Loucy (cell line): ENCODE measurements around the gene ATP13A4.

Experiments
- H2AFZ ChIP-seq: fragments of 200-600 bp; sonication (generic); 2 replicates; pipeline ENCODE4 v1.6.0; 2016; ENCODE audit warnings: antibody characterized with exemption, mild to moderate bottlenecking, low read length, moderate library complexity
- H3F3A ChIP-seq: fragments of 200-600 bp; 2 replicates; pipeline ENCODE4 v1.6.0; 2016; ENCODE audit warnings: antibody characterized with exemption, low read depth, mild to moderate bottlenecking
- H3K27me3 ChIP-seq: fragments of 200-600 bp; sonication (generic); 2 replicates; pipeline ENCODE4 v1.6.1; 2014; ENCODE audit warnings: low read length, mild to moderate bottlenecking; ENCODE audit not compliant: insufficient read depth, poor library complexity, severe bottlenecking
- H3K36me3 ChIP-seq: fragments of 200-600 bp; sonication (generic); 2 replicates; pipeline ENCODE4 v1.6.1; 2016; ENCODE audit warnings: low read length; ENCODE audit not compliant: insufficient read depth
- H3K4me1 ChIP-seq: fragments of 200-600 bp; sonication (generic); 2 replicates; pipeline ENCODE4 v1.5.1; 2014; ENCODE audit warnings: low read length, mild to moderate bottlenecking; ENCODE audit not compliant: insufficient read depth, poor library complexity, severe bottlenecking
- H3K4me2 ChIP-seq: fragments of 200-600 bp; sonication (generic); 2 replicates; pipeline ENCODE4 v1.6.0; 2014; ENCODE audit warnings: antibody characterized with exemption, low read length, low read depth, mild to moderate bottlenecking; ENCODE audit not compliant: poor library complexity, severe bottlenecking
- H3K4me3 ChIP-seq: fragments of 200-600 bp; sonication (generic); 2 replicates; pipeline ENCODE4 v1.5.1; 2014; ENCODE audit warnings: low read length, mild to moderate bottlenecking, mixed read lengths; ENCODE audit not compliant: poor library complexity, severe bottlenecking
- H3K79me2 ChIP-seq: fragments of 200-600 bp; sonication (generic); 2 replicates; pipeline ENCODE4 v1.6.1; 2014; ENCODE audit warnings: low read length; ENCODE audit not compliant: insufficient read depth
- H3K9ac ChIP-seq: fragments of 200-600 bp; sonication (generic); 2 replicates; pipeline ENCODE4 v1.6.0; 2014; ENCODE audit warnings: mild to moderate bottlenecking, low read depth, low read length, moderate library complexity; ENCODE audit not compliant: poor library complexity, severe bottlenecking
- H3K9me2 ChIP-seq: fragments of 200-600 bp; sonication (generic); replicated peaks from 2 replicates; pipeline ENCODE4 v1.6.1; 2016; ENCODE audit warnings: low read depth, low read length, mixed read lengths
- H3K9me3 ChIP-seq: fragments of 200-600 bp; sonication (generic); 2 replicates; pipeline ENCODE4 v1.6.1; 2014; ENCODE audit warnings: mild to moderate bottlenecking, antibody characterized with exemption, low read length, low read depth; ENCODE audit not compliant: insufficient read depth
- H4K20me1 ChIP-seq: fragments of 200-600 bp; sonication (generic); 2 replicates; pipeline ENCODE4 v1.6.0; 2014; ENCODE audit warnings: antibody characterized with exemption, low read length, mild to moderate bottlenecking; ENCODE audit not compliant: insufficient read depth, poor library complexity, severe bottlenecking
- EZH2phosphoT487 ChIP-seq: fragments of 200-600 bp; IDR thresholded peaks from 2 replicates; pipeline ENCODE4 v1.6.1; 2018; ENCODE audit warnings: antibody characterized with exemption, mild to moderate bottlenecking, moderate library complexity, borderline replicate concordance
- TF ChIP-seq, protein P1 (sequence below): fragments of 200-600 bp; sonication (generic); conservative IDR thresholded peaks from 2 replicates; pipeline ENCODE4 v1.5.1; 2014; ENCODE audit warnings: mild to moderate bottlenecking, antibody characterized with exemption, low read length

ATP13A4 gene

DNA sequence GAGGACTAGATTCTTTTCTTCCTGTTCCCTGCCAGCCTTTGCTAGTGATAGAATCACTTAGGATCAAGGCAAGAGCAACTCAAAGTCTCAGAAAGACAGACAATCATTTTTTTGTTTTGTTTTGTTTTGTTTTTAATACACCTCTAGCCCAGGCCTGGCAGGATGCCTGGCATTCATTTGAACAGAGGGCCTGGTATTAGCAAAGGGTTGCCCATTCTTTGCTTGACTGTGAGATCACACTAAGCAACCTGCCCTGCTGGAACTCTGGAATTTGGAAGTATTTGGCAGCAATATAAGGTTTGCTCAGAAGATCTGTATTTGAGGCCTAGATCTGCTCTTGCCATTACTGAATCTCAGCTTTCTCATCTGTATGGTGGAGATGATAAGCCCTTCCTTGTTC lies 154.4 kb downstream of the ATP13A4 start:
- no peaks in the 10 kb centered on the region for H3F3A ChIP-seq
- no peaks in the 10 kb centered on the region for H3K4me1 ChIP-seq
- H3K4me2 ChIP-seq: no peak overlapping the region
- no peaks in the 10 kb centered on the region for H4K20me1 ChIP-seq
- no peaks in the 10 kb centered on the region for H3K27me3 ChIP-seq
- no peak overlapping the region for H2AFZ ChIP-seq
- H3K79me2 ChIP-seq: no peaks in the 10 kb centered on the region
- H3K4me3 ChIP-seq: no peak overlapping the region
- H3K9me3 ChIP-seq: no peaks in the 10 kb centered on the region
- no peaks in the 10 kb centered on the region for H3K36me3 ChIP-seq
- TF ChIP-seq, protein P1, sequence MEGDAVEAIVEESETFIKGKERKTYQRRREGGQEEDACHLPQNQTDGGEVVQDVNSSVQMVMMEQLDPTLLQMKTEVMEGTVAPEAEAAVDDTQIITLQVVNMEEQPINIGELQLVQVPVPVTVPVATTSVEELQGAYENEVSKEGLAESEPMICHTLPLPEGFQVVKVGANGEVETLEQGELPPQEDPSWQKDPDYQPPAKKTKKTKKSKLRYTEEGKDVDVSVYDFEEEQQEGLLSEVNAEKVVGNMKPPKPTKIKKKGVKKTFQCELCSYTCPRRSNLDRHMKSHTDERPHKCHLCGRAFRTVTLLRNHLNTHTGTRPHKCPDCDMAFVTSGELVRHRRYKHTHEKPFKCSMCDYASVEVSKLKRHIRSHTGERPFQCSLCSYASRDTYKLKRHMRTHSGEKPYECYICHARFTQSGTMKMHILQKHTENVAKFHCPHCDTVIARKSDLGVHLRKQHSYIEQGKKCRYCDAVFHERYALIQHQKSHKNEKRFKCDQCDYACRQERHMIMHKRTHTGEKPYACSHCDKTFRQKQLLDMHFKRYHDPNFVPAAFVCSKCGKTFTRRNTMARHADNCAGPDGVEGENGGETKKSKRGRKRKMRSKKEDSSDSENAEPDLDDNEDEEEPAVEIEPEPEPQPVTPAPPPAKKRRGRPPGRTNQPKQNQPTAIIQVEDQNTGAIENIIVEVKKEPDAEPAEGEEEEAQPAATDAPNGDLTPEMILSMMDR: no peak
- TF ChIP-seq EZH2phosphoT487: no peak
- no peaks in the 10 kb centered on the region for H3K9me2 ChIP-seq
- no peak overlapping the region for H3K9ac ChIP-seq

DNA sequence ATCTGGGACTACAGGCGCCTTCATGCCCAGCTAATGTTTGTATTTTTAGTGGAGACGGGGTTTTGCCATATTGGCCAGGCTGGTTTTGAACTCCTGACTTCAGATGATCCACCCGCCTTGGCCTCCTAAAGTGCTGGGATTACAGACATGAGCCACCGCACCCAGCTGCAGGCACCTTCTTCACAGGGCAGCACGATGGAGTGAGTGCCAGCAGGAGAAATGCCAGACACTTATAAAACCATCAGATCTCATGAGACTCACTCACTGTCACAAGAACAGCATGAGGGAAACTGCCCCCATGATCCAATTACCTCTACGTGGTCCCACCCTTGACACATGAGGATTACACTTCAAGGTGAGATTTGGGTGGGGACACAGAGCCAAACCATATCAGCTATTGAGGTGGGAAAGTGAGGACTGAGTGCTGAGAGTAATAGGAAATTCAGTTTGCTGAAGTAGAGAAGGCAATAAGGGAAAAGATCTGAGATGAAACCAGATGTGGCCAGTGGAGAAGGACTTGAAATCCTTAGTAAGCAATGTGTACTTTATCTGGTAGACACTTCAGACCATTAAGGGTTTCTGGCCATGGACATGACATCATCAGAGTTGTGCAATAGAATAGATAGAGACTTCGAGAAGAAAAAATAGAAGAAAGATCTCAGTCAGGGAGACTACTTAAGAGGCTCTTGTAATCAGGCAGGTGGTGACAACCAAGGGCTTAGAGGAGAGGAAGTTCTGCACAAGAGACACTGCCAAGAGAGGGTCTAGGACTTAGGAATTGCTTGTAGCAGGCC lies 158.0 kb downstream of the ATP13A4 start:
- no peak overlapping the region for H2AFZ ChIP-seq
- TF ChIP-seq, protein P1: no peak
- no peak for TF ChIP-seq EZH2phosphoT487
- no peaks in the 10 kb centered on the region for H3K36me3 ChIP-seq
- H3K9ac ChIP-seq: no peak overlapping the region
- H3K4me1 ChIP-seq: no peaks in the 10 kb centered on the region
- H3K79me2 ChIP-seq: no peaks in the 10 kb centered on the region
- no peaks in the 10 kb centered on the region for H3F3A ChIP-seq
- H3K4me2 ChIP-seq: no peak overlapping the region
- H3K9me2 ChIP-seq: no peaks in the 10 kb centered on the region
- no peaks in the 10 kb centered on the region for H3K27me3 ChIP-seq
- H3K9me3 ChIP-seq: no peaks in the 10 kb centered on the region
- H3K4me3 ChIP-seq: no peak overlapping the region
- H4K20me1 ChIP-seq: no peaks in the 10 kb centered on the region

DNA sequence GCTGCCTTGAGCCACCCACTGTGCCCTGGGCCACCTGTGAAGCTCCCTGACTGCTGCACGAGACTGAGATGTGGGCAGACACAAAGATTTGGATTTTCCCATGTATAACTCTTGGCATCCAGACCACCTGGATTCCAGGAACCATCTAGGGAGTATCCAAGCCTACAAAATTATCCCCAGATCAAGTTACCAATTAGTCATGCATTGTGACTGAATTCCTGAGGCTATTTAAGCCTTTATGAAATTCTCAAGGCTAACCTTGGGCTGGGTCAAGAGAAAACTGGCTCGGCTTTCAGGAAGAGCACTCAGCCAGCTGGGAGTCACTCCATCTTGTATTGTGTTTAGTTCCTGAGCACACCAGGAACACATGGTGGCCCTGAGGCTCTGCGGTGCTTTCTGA lies 162.8 kb downstream of the ATP13A4 start:
- no peaks in the 10 kb centered on the region for H3K9me2 ChIP-seq
- no peak overlapping the region for H2AFZ ChIP-seq
- no peaks in the 10 kb centered on the region for H3F3A ChIP-seq
- H3K79me2 ChIP-seq: no peaks in the 10 kb centered on the region
- no peak overlapping the region for H3K4me3 ChIP-seq
- H3K27me3 ChIP-seq: no peaks in the 10 kb centered on the region
- H3K4me2 ChIP-seq: no peak overlapping the region
- no peaks in the 10 kb centered on the region for H3K4me1 ChIP-seq
- H4K20me1 ChIP-seq: no peaks in the 10 kb centered on the region
- TF ChIP-seq, protein P1: no peak
- no peak for TF ChIP-seq EZH2phosphoT487
- H3K9ac ChIP-seq: no peak overlapping the region
- no peaks in the 10 kb centered on the region for H3K36me3 ChIP-seq
- H3K9me3 ChIP-seq: no peaks in the 10 kb centered on the region
